Gastrocnemius medialis (tissue), 4 donors: ENCODE measurements around the gene CLIP4.

Source experiments
- CTCF ChIP-seq, 5 experiments: fragments of 450-650 bp in 3 of 5; fragments of 200-600 bp in 2 of 5; sonication (generic) in 2 of 5; IDR thresholded peaks in 4 of 5; conservative IDR thresholded peaks in 1 of 5; 1 replicate in 4 of 5; 2 replicates in 1 of 5; pipeline ENCODE4 v1.5.1; 2016 to 2019; ENCODE audit warnings: antibody characterized with exemption in 5 of 5, mild to moderate bottlenecking in 3 of 5, moderate library complexity in 3 of 5
- POLR2A ChIP-seq, 2 donors: fragments of 450-650 bp; IDR thresholded peaks; one replicate each; pipeline ENCODE4 v1.6.1; 2017; ENCODE audit warnings: antibody characterized with exemption in 2 of 2, mild to moderate bottlenecking in 2 of 2, moderate library complexity in 2 of 2

DNA sequence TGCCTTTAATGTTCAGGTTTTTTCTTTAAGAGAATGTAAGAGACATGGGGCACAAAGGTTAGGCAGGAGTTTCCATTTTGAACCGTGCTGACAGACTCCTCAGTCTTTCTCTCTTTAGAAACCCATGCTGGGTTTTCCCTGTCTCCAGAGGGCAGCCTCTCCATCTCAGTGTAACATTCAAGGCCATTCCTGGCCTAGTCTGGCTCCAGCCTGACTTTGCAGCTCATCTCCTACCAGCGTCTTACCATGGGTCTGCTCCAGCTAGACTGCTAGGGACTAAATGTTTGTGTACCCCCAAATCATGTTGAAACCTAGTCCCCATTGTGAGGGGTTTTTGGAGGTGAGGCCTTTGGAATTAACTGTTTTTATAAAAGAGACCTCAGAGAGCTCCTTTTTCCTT, 9.8 kb upstream of the CLIP4 start:
- TF ChIP-seq CTCF (IDR thresholded peaks at IDR 0.05 in 4 of 5, conservative IDR thresholded peaks at IDR 0.05 in 1 of 5) (no peak), POLR2A (IDR thresholded peaks at IDR 0.05) (no peak)
